ENCODE measurements around the gene FNDC3B. TPM values are rescaled to one million over a fixed set of nuclear protein-coding genes. Genes with fewer than 3 reads are reported as not detected.

FNDC3B gene
- total and polyA plus RNA-seq, 9 of the 15 experiments (the other 6 are each of a cell fraction or from before 2014, with no cell fraction given) = 7.0 to 35.8 (median 16.2) TPM

- DNase-seq (ENCODE audit: extremely low read depth in 1 of 4, low spot score in 3 of 4) (no peak), FAIRE-seq (no peak), ATAC-seq (no peak)
- Histone ChIP-seq H3K27ac (ENCODE audit: extremely low read depth, low read depth, low read length) (no peak overlapping the region), H3K79me2 (ENCODE audit: control insufficient read depth, insufficient read depth, low read length) (no peaks in the 10 kb centered on the region), H3K36me3 (ENCODE audit: control insufficient read depth, insufficient read depth, low read length) (peaks cover 6% of the 10 kb centered on the region; the same call in 1 of the 3 replicates), H3K9me3 (replicated peaks; ENCODE audit: control insufficient read depth, insufficient read depth, low read depth, low read length) (no peaks in the 10 kb centered on the region), H3K4me3 (no peak overlapping the region), H2AFZ (ENCODE audit: low read depth, low read length) (no peak overlapping the region), H3K9me1 (ENCODE audit: control insufficient read depth, insufficient read depth, low read length) (no peaks in the 10 kb centered on the region), H3K4me2 (ENCODE audit: insufficient read depth, low read length) (no peak overlapping the region), H3K27me3 (ENCODE audit: control insufficient read depth in 2 of 2, insufficient read depth in 2 of 2, low read length in 2 of 2) (no peaks in the 10 kb centered on the region), H3K4me1 (replicated peaks in 1 of 2; ENCODE audit: control insufficient read depth in 2 of 2, insufficient read depth in 2 of 2, low read length in 2 of 2) (no peaks in the 10 kb centered on the region), H3K9ac (ENCODE audit: insufficient read depth in 1 of 2, low read depth in 2 of 2, low read length in 2 of 2) (no peak overlapping the region), H4K20me1 (replicated peaks; ENCODE audit: control insufficient read depth, insufficient read depth, low read length) (no peaks in the 10 kb centered on the region)
- in situ Hi-C loops (cut with MboI) (no loop called here), intact Hi-C loops (cut with micrococcal nuclease) (no loop called here)
- CTCF ChIA-PET (ENCODE audit: low intra/inter-chr PET ratio) = no interaction called here
- no TSS peak for BruUV-seq (replicated peaks)
- POLR2A ChIA-PET = interaction anchor here (0.7 to 1.9 kb wide), 2 partner anchors 13 to 342 kb away, joined by 3 to 5 read pairs; no protein-coding TSS in a partner anchor
- WGBS (ENCODE audit: insufficient coverage, low coverage, missing lambda C conversion rate) = 88% methylated on average over 2 of the region's 2 CpGs
- TF ChIP-seq HNRNPL (IDR thresholded peaks at IDR 0.05; ENCODE audit: low read depth, low read length) (no peak), KDM1A (IDR thresholded peaks at IDR 0.05) (no peak), HMGN3 (IDR thresholded peaks at IDR 0.05; ENCODE audit: borderline replicate concordance, extremely low read depth, insufficient read length, low read depth, low read length) (no peak), ZNF407 (IDR thresholded peaks at IDR 0.05; ENCODE audit: low read depth) (no peak), KAT7 (CRISPR knock-in tag; IDR thresholded peaks at IDR 0.05; ENCODE audit: borderline replicate concordance) (no peak), DNMT1 (IDR thresholded peaks at IDR 0.05) (no peak)
Measured at GRCh38 chr3:172402090-172402489, 362.7 kb downstream of the FNDC3B start.
